Measurements from ENCODE around the gene SGSM2. TPM values are rescaled to one million over a fixed set of nuclear protein-coding genes. Genes with fewer than 3 reads are reported as not detected.

SGSM2 gene
- 31.2 and 56.0 TPM in 2 replicates for total RNA-seq (ENCODE audit: low replicate concordance)

GRCh38 chr17:2336852-2337543, at the start of gene SGSM2:
Gene SGSM2, plus strand, starts transcription at chr17:2337501. Its CDS starts 188 bp downstream, at chr17:2337689.

GRCh38 chr17:2303204-2304188, 33.8 kb upstream of the SGSM2 start, which contains the start of the genes SMG6 and SRR:
Gene SMG6, minus strand, starts transcription at chr17:2303785. Its CDS starts 65 bp downstream, at chr17:2303720.
Gene SRR, plus strand, starts transcription at chr17:2303950. Its CDS starts 11,611 bp downstream, at chr17:2315561.

GRCh38 chr17:2336215-2336851, 968 bp upstream of the SGSM2 start, which contains the start of gene TSR1:
Gene TSR1, minus strand, starts transcription at chr17:2336457. Its CDS starts 30 bp downstream, at chr17:2336427.

GRCh38 chr17:2400877-2401425, 63.6 kb downstream of the SGSM2 start, which contains the start of gene MNT:
Gene MNT, minus strand, starts transcription at chr17:2401060. Its CDS starts 348 bp downstream, at chr17:2400712.

Other genes starting within 250 kb of the SGSM2 start
- gene SMG6, start 33.7 kb upstream of the SGSM2 start, total RNA-seq (ENCODE audit: low replicate concordance), result 21.9 and 41.7 TPM in 2 replicates
- gene SRR, start 33.6 kb upstream of the SGSM2 start, total RNA-seq (ENCODE audit: low replicate concordance), result 19.5 and 20.6 TPM in 2 replicates
- gene TSR1, start 1.0 kb upstream of the SGSM2 start, total RNA-seq (ENCODE audit: low replicate concordance), result 35.7 and 42.3 TPM in 2 replicates
- gene MNT, start 63.6 kb downstream of the SGSM2 start, total RNA-seq (ENCODE audit: low replicate concordance), result 4.1 and 9.5 TPM in 2 replicates
- gene METTL16, start 174.4 kb downstream of the SGSM2 start, total RNA-seq (ENCODE audit: low replicate concordance), result 7.3 and 9.4 TPM in 2 replicates

Measured in smooth muscle cell of the coronary artery (primary cell).